G401 (cell line): ENCODE measurements around the gene FNIP2. TPM values are rescaled to one million over a fixed set of nuclear protein-coding genes. Genes with fewer than 3 reads are reported as not detected.
"Not testable (repeated sequence)": the region's sequence is repeated elsewhere in the genome, so short reads cannot be mapped to it uniquely, and the experiment has no call there.

Source experiments
- DNase-seq: peaks from one replicate; pipeline ENCODE4 v3.0.0-alpha.2; 2015; ENCODE audit warnings: low spot score
- in situ Hi-C: cut with HindIII; loops from 2 replicates; pipeline ENCODE4 v1.10.0; 2016; ENCODE audit warnings: low sequenced_read_pairs, mixed read lengths
- total RNA-seq: library from RNA; depleted of rRNA; stranded (reverse); fragments of >200 nt; shearing (Covaris generic); gene quantifications from 2 replicates; pipeline ENCODE4 v1.2.3, GENCODE V29; 2014

FNIP2 gene
- total RNA-seq, 1 experiment from 2014 or later: 28.9 TPM

DNA sequence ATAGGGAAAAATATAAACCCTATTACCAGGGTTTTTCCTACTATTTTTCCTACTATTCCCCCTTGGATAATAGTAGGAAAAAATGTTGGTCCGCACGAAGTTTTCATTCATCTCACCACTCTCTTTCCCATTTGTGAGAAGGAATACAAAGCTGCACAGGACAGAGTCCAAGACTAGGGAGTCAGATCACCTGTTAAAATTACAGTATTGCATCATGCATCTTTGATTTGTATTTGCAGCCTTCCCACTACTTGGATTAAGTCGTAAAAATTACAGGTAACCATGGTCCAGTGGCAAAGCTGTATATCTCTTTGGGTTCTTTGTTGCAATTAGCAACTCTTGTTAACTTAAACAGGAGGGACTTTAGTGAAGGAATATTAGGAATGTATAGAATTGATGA lies 121.5 kb downstream of the FNIP2 start:
- no peak for DNase-seq
- in situ Hi-C loops: no loop called here

DNA sequence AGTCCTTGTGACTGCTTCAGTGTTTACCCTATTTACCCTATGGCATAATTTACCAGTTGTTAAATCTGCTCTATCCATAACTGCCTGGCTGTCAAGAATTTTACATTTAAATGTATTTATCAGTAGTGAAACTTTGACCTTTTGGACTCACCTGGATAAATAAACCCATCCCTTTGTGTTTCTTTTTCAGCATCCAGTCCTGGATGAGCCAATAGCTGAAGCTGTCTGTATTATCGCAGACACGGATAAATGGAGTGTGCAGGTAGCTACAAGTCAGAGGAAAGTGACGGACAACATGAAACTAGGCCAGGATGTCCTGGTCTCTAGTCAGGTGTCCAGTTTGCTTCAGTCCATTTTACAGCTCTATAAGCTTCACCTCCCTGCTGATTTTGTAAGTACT lies 122.4 kb downstream of the FNIP2 start:
- in situ Hi-C loops: no loop called here
- peak; percentile 13 for DNase-seq

- peak; percentile 87 for DNase-seq
- in situ Hi-C loops: no loop called here
These were observed 126.0 kb downstream of the FNIP2 start for GRCh38 chr4:158894826-158895225.

DNA sequence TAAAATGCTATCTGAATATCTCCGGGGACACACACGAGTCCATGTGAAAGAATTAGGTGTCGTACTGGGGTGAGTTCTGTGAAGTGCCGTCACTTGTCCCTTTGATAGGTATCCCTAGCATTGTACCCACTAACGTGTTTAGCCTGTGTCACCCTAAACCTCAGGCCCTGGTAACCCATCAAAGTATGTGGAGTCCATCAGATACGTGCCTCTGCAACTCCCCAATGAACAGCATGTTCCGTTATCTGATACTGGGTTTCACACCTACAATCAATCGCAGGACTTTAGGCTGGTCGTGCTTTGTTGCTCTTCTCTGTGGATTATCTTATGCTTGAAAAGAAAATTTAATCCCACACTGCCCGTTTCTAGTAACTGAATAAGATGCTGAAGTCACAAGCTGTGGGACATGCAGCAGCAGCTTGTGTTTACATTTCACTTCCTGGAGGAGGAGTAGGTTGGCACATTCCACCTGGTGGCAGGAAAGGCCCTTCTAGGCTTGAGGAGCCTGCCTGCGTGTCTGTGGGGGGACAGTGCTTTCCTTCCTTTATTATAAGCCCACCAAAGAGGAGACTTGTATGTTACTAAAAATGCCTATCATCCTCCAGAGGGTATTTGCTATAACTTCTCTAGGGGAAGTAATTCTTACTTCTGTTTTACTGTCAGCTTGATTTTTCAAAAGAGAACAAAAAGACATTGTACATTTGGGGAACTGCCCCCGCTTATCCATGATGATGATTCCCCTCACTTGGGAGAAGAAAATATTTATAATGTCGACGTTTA lies 127.2 kb downstream of the FNIP2 start:
- peak; percentile 59 for DNase-seq
- in situ Hi-C loops: no loop called here

DNA sequence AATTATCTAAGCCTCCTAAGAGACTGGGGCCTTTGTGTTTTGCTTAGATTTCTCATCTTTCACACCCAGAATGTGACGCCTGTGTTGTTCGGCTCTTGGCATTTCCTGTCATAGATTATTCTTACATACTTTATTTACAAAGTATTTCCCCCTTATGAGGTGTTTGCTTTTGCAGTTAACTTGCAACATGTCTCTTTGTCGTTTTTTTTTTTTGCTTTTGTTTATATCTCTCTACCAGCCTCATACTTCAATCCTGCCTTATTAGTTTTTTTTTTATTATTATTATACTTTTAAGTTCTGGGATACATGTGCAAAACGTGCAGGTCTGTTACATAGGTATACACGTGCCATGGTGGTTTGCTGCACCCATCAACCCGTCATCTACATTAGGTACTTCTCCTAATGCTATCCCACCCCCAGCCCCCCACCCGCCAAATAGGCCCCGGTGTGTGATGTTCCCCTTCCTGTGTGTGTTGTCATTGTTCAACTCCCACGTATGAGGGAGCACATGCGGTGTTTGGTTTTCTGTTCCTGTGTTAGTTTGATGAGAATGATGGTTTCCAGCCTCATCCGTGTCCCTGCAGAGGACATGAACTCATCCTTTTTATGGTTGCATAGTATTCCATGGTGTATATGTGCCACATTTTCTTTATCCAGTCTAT lies 127.9 kb downstream of the FNIP2 start:
- DNase-seq, in situ Hi-C loops: not testable (repeated sequence)

GRCh38 chr4:158900408-158900807 lies 131.6 kb downstream of the FNIP2 start:
- not testable (repeated sequence) for DNase-seq

GRCh38 chr4:158902280-158903078 lies 133.7 kb downstream of the FNIP2 start:
- in situ Hi-C loops, DNase-seq: not testable (repeated sequence)

More at GRCh38 chr4:158900408-158900807, 131.6 kb downstream of the FNIP2 start:
- in situ Hi-C loops: not testable (repeated sequence)

- in situ Hi-C loops: no loop called here
These were observed 134.2 kb downstream of the FNIP2 start for GRCh38 chr4:158903079-158903456.

GRCh38 chr4:158903472-158904043 lies 134.7 kb downstream of the FNIP2 start:
- no peak for DNase-seq
- in situ Hi-C loops: no loop called here

More at GRCh38 chr4:158903079-158903456, 134.2 kb downstream of the FNIP2 start:
- no peak for DNase-seq

DNA sequence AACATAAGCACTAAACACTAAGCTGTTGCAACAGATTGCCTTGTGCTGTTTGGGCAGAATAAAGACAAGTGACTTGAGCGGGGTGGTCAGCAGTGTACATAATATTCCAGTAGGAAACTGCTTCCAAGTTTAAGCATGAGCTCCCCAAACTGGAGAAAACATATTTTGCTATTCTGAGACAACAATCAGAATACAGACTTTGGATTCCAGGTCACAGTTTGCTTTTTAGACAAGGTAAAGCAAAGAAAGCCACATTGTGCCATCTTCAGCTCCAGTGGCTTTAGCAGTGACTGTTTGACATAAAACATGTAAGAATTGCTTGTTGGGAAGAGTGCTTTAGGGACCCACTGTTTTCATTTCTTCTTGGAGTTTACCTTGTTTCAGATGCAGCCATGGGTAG lies 136.0 kb downstream of the FNIP2 start:
- in situ Hi-C loops: no loop called here
- no peak for DNase-seq

- DNase-seq: no peak
- in situ Hi-C loops: no loop called here
These were observed 137.2 kb downstream of the FNIP2 start for GRCh38 chr4:158906073-158906472.

DNA sequence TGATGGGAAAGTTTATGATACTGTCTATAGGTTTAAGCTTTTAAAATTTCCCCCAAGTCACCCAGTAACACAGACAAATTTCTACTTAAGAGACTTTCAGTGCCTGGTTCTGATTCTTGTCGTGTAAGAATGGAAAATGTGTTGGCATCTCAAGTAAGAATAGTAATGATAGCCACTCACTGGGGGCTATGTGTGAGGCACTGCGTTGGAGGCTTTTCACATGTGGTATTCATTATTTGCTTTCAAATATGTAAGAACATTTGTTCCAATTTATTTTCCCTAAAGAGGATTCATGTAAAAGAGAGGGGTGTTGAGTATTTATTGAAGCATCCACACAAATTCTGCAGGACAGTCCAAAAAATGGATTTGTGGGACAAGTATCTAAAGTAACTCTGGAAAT lies 143.6 kb downstream of the FNIP2 start:
- DNase-seq: no peak
- in situ Hi-C loops: no loop called here

DNA sequence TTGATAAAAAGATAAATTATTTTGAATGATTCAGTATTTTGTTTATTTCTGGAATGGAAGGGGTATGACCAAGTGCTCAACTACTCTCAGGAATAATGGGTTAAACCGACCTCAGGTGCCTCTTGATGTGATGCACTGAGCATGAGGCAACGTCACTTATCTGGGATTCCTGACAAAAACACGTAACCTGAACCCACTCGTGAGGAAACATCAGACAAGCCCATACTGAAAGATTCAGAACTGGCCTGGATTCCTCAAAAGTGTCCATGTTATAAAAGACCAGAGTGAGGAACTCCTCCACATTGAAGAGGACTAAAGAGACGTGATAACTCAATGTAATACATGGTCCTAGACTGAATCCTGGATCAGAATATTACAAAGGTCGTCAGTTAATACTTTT lies 144.0 kb downstream of the FNIP2 start:
- in situ Hi-C loops: no loop called here
- no peak for DNase-seq

DNA sequence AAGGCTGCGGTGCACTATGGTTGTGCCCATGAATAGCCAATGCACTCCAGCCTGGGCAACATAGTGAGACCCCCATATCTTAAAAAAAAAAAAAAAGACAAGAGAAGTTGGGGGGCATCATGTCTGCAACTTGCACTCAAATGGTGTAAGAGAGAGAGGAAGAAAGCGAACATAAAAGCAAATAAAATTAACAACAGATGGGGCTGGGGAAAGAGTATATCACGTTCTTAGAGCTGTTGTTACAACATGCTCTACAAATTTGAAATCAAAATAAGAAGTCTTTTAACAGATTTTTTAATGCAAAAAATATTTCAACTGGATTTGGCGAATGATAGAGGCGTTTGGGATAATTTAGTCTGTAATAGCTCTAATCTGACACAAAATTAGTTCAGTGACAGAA lies 144.9 kb downstream of the FNIP2 start:
- in situ Hi-C loops: no loop called here
- DNase-seq: no peak

GRCh38 chr4:158914218-158914617 lies 145.4 kb downstream of the FNIP2 start:
- no peak for DNase-seq
- in situ Hi-C loops: no loop called here

- in situ Hi-C loops: no loop called here
- DNase-seq: no peak
These were observed 146.9 kb downstream of the FNIP2 start for GRCh38 chr4:158915683-158916241.

DNA sequence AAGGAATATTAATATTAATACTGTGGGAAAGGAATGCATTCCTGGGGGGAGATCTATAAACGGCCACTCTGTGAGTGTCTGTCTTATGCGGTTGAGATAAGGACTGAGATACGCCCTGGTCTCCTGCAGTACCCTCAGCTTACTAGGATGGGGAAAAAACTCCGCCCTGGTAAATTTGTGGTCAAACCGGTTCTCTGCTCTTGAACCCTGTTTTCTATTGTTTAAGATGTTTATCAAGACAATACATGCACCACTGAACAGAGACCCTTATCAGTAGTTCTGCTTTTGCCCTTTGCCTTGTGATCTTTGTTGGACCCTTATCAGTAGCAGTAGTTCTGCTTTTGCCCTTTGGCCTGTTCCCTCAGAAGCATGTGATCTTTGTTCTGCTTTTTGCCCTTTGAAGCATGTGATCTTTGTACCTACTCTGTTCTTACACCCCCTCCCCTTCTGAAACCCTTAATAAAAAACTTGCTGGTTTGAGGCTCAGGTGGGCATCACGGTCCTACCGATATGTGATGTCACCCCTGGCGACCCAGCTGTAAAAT lies 151.7 kb downstream of the FNIP2 start:
- DNase-seq, in situ Hi-C loops: not testable (repeated sequence)

DNA sequence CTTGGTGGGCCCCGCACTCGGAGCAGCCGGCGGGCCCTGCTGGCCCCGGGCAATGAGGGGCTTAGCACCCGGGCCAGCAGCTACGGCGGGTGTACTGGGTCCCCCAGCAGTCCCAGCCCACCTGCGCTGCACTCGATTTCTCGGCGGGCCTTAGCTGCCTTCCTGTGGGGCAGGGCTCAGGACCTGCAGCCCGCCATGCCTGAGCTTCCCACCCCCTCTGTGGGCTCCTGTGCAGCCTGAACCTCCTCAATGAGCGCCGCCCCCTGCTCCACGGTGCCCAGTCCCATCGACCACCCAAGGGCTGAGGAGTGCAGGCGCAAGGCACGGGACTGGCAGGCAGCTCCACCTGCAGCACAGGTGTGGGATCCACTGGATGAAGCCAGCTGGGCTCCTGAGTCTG lies 158.9 kb downstream of the FNIP2 start:
- in situ Hi-C loops, DNase-seq: not testable (repeated sequence)
